ENCODE measurements around the gene IFRD1.

- TF ChIP-seq, protein P1, sequence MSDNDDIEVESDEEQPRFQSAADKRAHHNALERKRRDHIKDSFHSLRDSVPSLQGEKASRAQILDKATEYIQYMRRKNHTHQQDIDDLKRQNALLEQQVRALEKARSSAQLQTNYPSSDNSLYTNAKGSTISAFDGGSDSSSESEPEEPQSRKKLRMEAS (IDR thresholded peaks at IDR 0.05; ENCODE audit: low read depth) = no peak
- TF ChIP-seq TEAD4 (IDR thresholded peaks at IDR 0.05; ENCODE audit: borderline replicate concordance, insufficient read depth) = no peak
- no peak for TF ChIP-seq TCF12 (IDR thresholded peaks at IDR 0.05)
- TF ChIP-seq JUND (IDR thresholded peaks at IDR 0.05) = no peak
- TF ChIP-seq, protein P2, sequence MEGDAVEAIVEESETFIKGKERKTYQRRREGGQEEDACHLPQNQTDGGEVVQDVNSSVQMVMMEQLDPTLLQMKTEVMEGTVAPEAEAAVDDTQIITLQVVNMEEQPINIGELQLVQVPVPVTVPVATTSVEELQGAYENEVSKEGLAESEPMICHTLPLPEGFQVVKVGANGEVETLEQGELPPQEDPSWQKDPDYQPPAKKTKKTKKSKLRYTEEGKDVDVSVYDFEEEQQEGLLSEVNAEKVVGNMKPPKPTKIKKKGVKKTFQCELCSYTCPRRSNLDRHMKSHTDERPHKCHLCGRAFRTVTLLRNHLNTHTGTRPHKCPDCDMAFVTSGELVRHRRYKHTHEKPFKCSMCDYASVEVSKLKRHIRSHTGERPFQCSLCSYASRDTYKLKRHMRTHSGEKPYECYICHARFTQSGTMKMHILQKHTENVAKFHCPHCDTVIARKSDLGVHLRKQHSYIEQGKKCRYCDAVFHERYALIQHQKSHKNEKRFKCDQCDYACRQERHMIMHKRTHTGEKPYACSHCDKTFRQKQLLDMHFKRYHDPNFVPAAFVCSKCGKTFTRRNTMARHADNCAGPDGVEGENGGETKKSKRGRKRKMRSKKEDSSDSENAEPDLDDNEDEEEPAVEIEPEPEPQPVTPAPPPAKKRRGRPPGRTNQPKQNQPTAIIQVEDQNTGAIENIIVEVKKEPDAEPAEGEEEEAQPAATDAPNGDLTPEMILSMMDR (IDR thresholded peaks at IDR 0.05) = no peak
- no peak for TF ChIP-seq POLR2AphosphoS5 (IDR thresholded peaks at IDR 0.05; ENCODE audit: low read depth, low read length)
- TF ChIP-seq EZH2phosphoT487 (IDR thresholded peaks at IDR 0.05; ENCODE audit: borderline replicate concordance, low read depth) = no peak
- no peak for TF ChIP-seq GABPA (IDR thresholded peaks at IDR 0.05; ENCODE audit: low read depth)
- no peak for TF ChIP-seq GATA2 (CRISPR knock-in tag; IDR thresholded peaks at IDR 0.05)
- no peak for TF ChIP-seq PBX3 (IDR thresholded peaks at IDR 0.05)
- no peak for TF ChIP-seq EP300 (IDR thresholded peaks at IDR 0.05; ENCODE audit: borderline replicate concordance in 1 of 2, low read depth in 1 of 2, low read length in 1 of 2)
- no peak for TF ChIP-seq REST (IDR thresholded peaks at IDR 0.05; ENCODE audit: low read depth, low read length)
- TF ChIP-seq RAD21 (IDR thresholded peaks at IDR 0.05; ENCODE audit: low read length) = no peak
These were observed 28.4 kb upstream of the IFRD1 start for GRCh38 chr7:112421666-112422486.
